Fibroblast of skin of scalp (primary cell): Measurements from ENCODE around the gene FOXA3.
"Not testable (repeated sequence)": the region's sequence is repeated elsewhere in the genome, so short reads cannot be mapped to it uniquely, and the experiment has no call there.

Source experiments
- DNase-seq: peaks from one replicate; pipeline ENCODE4 v3.0.0-alpha.2; 2013

Gene FOXA3

GRCh38 chr19:45895519-45895972 is 31.4 kb downstream of the FOXA3 start:
- DNase-seq = no peak

GRCh38 chr19:45895983-45896599 is 32.0 kb downstream of the FOXA3 start:
- DNase-seq = not testable (repeated sequence)

GRCh38 chr19:45897261-45897812 is 33.2 kb downstream of the FOXA3 start:
- DNase-seq = no peak

- no peak for DNase-seq
Observed at GRCh38 chr19:45899253-45899652, 35.1 kb downstream of the FOXA3 start.

DNA sequence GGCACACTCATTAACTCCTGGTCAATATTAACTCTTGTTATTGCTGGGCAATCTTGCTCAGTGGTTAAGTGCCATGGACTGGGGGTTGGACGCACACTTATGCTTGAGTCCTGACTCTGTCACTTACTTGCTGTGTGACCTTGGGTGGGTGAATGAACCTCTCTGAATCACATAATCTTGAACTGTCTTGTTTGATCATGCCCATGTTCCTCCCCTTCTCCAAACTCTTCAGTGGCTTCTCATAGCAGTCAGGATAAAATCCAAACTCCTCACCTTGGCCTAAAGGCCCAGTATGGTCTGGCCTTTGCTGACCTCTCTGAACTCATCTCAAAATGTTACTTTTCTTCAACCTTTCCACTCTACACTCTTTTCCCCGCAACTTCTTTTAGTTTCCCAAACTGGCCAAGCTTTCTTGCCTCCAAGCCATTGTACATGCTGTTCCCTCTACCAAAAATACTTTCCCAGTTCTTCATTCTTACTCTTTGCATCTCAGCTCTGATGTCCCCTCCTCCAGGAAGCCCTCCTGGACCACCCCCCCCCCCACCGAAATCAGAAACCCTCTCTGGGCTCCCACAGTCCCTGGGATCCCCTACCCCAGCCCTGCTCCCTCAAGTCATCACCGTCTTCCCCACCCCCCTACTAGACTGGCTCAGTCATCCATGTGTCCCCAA is 35.9 kb downstream of the FOXA3 start:
- DNase-seq = no peak

DNA sequence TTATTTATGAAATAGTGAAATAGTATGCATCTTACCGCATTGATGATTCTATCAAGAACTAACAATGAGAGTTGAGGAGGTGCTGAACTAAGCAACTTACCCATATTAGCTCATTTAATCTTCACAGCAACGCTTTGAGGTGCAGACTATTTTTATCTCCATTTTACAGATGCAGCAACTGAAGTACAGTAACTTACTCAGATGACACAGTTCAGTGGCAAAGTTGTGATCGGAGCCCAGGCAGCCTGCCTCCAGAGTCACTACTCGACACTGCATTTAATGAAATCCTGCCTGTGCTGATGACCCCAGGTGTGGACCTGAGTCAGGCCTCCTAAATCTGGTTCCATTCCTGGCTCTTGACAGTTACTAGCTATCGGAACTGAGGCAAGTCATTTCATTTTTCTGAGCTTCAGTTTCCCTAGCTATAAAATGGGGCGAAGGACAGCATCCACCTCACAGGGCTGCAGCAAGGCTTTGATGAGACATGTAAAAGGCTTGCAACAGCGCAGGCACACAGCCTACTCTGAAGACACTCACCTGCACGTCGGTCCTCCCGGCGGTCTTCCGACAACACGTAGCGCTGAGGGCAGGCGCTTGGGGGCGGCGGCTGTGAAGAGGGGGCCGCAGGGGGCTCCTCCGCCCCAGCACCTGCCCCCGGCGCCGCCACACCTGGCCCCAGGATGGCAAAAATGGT is 36.8 kb downstream of the FOXA3 start:
- no peak for DNase-seq

- peak; percentile 34 for DNase-seq
Observed at GRCh38 chr19:45901432-45901911, 37.3 kb downstream of the FOXA3 start.

DNA sequence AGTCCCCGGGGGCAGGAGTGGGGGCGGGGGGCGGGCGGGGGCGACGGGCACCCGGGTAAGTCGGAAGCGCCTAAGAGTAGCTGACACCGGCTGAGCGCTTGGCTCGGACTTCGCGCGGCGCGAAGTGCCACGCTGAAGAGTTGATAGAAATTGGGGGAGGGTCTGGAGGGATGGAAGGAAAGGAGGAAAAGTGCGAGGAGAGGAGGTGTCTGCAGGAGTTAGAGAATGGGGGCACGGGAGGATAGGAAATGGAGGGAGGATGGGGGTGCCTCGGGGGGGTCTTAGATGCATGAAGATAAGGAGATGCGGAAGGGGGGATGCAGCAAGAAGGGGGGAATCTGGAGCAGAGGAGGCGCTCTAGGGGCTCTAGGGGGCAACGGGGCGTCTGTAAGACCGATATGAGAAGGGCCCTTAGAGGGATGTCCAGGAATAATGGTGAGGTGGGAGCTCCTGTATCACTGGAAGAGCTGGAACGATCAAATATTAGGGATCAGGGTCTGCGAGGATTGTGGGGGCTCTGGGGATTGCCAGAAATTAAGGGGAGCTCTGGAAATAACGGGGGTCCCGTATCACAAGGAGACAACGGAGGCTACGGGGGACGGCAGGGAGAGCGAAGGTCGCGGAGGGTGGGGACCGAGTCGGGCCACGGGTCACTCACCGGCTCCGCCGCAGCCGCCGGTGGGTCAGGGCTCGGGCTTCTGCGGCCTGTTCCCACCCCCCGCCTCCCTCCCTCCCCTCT is 38.0 kb downstream of the FOXA3 start, which contains the start of gene MYPOP:
Gene MYPOP, minus strand, starts transcription at position 702 of the 739 bp plus-strand sequence. CDS start 840 bp downstream, outside the sequence.
- no peak for DNase-seq

DNA sequence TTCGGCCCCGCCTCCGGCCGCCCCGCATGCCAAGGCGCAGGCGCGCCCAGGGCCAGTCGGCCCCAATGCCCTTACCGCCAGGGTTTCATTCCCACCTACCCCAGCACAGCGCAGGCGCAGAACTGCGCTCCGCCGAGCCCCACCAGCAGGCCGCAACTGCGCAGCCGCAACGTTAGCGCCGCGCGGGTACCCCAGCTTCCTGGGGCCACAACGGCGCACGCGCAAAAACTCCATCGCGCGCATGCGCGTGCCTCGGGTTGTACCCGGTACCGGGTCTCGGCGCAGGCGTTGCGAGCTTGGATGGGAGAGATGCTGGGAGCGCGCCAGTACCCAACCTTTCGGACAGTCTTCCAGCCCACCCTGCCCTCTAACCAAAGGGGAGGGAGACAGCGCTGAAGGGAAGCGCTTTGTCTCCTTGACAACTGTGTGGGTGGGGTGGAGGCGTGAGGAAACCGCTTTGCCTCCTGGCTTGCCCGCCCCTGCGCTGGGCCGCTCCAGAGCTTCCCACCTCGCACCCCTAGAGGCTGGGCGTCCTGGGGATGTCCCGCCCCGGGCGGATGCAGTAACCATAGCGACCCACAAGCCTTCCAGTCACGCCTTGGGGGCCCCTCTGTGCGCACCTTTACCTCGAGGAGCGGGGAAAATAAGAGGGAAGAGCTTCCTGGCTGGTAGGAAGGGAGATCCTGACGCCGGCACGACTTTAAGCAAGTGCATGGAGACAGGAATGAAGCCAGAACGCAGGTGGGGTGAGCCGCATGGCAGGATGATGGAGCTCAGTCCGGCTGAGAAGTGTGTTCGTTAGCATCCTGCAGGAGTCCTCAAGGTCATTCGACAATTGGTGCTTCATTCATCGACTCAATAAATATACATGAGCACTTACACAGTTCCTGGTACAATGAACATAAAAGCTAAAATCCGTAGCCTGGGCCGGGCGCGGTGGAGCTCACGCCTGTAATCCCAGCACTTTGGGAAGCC is 38.8 kb downstream of the FOXA3 start:
- peak; percentile 97 for DNase-seq

- DNase-seq = no peak
Observed at GRCh38 chr19:45905011-45905410, 40.9 kb downstream of the FOXA3 start.

DNA sequence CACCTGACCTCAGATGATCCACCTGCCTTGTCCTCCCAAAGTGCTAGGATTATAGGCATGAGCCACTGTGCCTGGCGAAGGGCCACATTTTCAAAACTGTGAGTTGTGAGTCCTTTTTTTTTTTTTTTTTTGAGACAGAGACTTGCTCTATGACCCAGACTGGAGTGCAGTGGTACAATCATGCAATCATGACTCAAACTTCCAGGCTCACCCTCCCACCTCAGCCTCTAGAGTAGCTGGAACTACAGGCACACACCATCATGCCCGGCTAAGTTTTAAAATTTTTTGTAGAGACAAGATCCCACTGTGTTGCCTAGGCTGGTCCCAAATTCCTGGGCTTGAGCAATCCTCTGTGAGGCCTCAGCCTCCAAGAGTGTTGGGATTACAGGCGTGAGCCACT is 42.1 kb downstream of the FOXA3 start:
- DNase-seq = no peak

DNA sequence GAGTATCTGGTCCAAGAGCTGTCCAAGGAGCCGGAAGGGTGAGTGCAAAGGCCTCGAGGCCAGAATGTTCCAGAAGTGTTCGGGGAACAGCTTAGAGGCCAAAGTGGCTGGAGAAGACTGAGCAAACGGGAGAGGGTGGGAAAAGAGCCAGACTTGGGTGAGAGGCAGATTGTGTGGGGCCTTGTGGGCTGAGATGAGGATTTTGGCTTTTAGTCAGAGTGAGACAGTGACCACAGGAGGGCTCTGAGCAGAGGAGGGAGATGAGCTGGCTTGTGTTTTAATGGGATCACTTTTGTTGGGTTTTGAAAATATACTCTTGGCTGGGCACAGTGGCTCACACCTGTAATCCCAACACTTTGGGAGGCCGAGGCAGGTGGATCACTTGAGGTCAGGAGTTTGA is 44.8 kb downstream of the FOXA3 start:
- DNase-seq = peak; percentile 12

DNA sequence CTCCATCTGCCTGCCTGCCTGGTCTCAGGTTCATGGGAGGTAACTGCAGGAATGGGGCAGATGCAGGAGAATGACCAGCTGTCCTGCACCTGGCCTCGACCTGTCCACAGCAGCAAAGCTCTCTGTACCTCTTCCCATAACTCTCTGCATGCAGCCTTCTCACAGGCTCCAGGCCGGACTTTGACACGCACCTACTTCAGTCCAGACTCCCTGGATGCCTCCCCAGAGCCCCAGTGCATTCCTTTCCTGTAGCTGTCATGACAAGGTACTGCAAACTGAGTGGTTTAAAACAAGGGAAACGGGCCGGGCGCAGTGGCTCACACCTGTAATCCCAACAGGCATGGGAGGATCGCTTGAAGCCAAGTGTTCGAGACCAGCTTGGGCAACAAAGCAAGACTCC is 47.2 kb downstream of the FOXA3 start:
- DNase-seq = no peak

DNA sequence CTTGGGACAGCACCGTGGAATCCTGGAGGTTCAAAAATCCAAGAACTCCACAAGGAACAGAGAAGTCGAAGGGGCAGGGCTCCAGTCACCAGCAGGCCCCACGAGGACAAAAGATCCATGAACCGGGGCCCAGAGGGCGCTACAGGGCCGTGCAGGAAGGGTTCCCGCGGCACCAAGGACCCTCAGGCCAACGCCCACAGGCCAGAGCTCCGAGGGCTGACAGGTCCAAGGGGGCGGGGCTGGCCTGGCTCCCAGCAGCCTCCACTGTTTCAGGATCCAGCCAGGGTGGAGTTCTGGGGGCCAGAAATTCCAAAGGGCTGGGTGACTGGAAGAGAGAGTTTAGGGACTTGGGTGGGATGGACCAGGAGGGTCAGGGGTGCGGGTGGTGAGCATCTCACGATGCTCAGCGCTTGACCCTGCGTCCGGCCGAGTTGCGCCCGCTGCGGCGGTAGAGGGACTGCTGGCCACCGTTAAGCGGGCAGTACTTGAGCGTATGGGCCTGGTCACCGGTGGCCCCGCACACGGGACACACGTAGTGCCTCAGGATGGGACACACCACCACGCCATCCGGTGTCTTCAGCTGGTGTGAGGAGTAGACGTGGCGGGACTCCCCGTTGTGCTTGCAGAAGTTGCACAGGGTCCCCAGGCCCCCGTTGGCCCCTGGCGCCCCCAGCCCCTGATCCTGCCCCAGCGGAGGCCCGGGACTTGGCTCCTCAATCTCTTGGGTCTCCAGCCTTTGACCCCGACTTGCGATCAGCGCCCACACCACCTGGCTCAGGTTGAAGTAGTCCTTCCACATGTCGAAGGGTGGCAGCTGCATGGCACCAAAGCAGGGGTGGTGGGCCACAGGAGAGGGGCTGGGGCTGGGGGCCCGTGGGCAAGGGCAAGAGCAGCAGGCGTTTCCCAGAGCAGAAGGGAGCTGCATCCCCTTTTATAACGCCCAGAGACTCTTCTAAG is 50.0 kb downstream of the FOXA3 start, which contains the start of gene NANOS2:
Gene NANOS2, minus strand, starts transcription at position 905 of the 957 bp plus-strand sequence. Its CDS starts 85 bp downstream, at position 820.
- no peak for DNase-seq

DNA sequence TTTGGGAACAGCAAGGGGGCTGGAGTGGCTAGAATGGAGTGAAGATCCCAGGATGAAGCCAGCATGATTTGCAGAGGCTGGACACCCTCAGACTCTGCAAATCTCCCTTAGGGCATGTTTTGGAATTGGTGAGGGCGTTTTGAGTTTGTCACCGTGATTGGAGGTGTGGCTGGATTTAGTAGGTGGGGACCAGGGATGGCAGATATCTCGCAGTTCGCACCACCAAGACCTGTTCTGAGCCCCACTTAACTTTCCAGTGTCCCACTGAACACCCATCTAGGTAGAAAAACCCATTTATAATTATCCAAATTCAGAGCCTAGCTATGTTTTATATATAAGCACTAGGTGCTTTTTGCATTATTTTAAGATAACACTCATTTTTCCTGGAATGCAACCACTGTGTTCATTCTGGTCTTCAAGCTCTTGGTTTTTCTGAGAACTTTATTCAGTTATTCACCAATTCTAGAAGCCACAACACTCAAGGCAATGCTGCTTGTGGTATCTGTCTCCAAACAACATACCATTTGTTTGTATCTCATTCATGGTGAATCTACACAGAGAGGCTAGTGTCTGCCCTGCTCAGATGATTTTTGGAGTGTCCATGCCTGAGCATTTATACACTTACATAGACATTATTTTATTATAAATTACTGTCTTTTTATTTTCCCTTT is 53.4 kb downstream of the FOXA3 start:
- DNase-seq = no peak

- no peak for DNase-seq
Observed at GRCh38 chr19:45918721-45919120, 54.6 kb downstream of the FOXA3 start.

DNA sequence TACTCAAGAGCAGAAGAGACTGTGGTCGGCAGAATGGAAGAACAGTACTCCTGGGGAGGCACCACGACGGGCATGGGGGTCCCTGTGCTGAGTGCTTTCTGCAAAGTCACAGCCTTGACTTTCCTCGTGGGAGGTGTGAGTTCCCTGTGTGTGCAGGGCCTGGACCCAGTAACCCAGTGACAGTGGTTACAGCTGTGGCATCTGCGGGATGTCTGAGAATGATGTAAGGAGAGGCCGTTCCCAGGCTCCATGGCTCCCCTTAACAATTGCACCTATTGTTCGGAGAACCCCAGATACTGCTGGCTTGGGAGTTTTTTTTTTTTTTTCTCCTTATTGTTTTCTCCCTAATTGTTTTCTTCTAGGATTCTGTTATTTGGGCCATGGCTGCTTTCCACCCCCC is 55.6 kb downstream of the FOXA3 start:
- no peak for DNase-seq

GRCh38 chr19:45920458-45920857 is 56.3 kb downstream of the FOXA3 start:
- DNase-seq = no peak

DNA sequence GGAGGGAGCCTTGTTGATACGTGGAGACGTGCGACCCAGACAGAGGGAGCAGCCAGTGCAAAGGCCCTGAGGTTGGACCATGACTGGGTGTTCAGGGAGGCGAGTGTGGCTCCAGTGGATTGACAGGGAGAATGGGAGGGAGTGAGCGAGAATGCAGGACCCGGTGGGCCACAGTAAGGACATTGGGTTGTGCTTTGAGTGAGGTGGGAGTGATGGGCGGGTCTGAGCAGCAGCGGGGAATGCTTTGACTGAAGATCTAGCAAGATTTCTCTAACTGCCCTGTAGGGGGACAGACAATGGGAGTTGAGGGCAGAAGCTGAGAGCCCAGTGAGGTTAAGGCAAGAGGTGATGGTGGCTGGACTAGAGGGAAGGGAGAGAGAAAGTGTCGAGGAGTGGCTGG is 58.2 kb downstream of the FOXA3 start:
- DNase-seq = no peak
